22Rv1 (cell line): ENCODE data around the gene PPP3CB.
A peak's percentile ranks its signal among the peaks of the same experiment; 100 is the strongest.

Experiments
- H3K27ac ChIP-seq: fragments of 450-650 bp; 2 replicates; pipeline ENCODE4 v1.5.1; 2017
- ZFX ChIP-seq: fragments of 450-650 bp; IDR thresholded peaks from 2 replicates; pipeline ENCODE4 v1.6.1; 2017; ENCODE audit warnings: antibody characterized with exemption, borderline replicate concordance
- TF ChIP-seq, protein P1 (sequence below): fragments of 450-650 bp; IDR thresholded peaks from 2 replicates; pipeline ENCODE4 v1.5.1; 2017; ENCODE audit warnings: mild to moderate bottlenecking

The PPP3CB gene

DNA sequence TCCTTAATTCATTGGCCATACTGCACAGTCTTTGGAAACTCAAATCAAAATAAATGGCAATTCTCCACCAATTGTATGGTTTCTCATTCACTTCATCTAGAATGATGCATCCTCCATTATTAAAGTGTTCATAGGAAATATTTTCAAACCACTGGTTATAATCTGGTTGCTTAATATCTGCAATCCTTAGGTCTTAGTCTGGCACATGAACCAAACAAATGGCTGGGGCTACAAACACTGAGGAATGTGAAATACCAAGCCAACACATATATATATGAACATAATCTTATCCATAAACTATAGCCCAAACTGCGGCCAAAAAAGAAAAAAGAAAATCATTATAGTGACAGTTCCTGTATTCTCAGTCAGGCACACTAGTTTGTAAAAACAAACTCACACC, 56.8 kb downstream of the PPP3CB start:
- H3K27ac ChIP-seq = no peak overlapping the region
- TF ChIP-seq, protein P1, sequence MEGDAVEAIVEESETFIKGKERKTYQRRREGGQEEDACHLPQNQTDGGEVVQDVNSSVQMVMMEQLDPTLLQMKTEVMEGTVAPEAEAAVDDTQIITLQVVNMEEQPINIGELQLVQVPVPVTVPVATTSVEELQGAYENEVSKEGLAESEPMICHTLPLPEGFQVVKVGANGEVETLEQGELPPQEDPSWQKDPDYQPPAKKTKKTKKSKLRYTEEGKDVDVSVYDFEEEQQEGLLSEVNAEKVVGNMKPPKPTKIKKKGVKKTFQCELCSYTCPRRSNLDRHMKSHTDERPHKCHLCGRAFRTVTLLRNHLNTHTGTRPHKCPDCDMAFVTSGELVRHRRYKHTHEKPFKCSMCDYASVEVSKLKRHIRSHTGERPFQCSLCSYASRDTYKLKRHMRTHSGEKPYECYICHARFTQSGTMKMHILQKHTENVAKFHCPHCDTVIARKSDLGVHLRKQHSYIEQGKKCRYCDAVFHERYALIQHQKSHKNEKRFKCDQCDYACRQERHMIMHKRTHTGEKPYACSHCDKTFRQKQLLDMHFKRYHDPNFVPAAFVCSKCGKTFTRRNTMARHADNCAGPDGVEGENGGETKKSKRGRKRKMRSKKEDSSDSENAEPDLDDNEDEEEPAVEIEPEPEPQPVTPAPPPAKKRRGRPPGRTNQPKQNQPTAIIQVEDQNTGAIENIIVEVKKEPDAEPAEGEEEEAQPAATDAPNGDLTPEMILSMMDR = no peak
- TF ChIP-seq ZFX = no peak

DNA sequence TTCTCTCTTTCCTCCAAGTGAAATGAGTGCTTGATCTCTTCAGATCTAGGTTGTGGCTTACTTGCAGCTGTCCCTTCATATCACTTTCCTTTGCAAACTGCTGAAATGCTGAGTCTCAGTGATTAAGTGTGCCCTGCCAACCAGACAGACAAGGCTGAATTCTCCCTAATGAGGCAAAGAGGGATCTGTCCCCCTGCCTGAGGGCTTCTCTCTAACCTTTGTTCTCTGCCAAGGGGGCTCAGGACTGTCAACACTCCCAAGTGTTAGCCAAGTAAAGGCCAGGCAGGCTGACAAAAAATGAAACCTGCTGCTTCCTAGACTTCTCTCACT, 62.3 kb downstream of the PPP3CB start, which contains the start of gene MSS51:
MSS51 (minus strand) TSS at position 24 of the 330 bp plus-strand sequence. CDS start 5,277 bp downstream, outside the sequence.
- peak within 1 kb of the TSS; percentile 32 for H3K27ac ChIP-seq
- TF ChIP-seq ZFX = no peak
- TF ChIP-seq, protein P1 = no peak

DNA sequence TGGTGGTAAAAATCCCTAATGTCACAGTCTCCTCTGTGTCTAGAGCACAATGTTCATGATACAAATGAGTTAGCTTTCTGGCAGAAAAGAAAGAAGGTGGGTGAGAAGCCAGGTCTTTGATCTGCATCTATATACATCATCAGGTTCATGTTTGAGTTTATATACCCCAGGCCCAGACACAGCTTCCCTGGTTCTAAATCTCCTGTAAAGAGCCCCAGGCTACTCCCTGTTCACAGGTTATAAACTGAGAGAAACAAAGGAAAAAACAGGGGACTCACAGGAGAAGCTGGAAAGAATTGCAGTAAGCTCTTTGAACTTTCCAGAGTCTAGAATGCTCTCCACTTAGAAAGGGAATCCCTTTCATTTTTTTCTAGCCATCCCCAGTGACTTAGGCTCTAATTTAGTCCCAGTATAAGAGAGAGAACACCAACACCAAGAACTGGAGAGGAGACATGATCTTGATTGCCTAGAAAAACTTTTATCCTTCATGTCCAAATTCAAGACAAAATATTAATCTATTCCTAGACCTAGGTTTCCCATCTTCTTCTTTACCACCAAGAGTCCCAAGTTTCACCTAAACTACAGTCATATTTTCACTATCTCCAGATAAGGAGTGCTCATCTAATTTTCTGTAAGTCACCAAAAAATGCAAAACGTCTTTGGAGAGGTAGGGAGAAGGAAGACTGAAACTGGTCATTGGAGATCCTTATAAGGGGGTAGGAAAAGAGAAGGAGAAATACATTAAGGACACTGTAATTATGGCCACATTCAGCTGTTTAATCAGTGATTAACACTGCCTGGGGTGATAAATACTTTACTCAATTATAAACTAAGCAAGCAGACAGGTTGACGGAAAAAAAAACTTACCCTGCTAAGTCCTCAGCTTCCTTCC, 62.9 kb downstream of the PPP3CB start:
- H3K27ac ChIP-seq = peak overlapping the region; percentile 32
- TF ChIP-seq, protein P1 = no peak
- TF ChIP-seq ZFX = no peak

DNA sequence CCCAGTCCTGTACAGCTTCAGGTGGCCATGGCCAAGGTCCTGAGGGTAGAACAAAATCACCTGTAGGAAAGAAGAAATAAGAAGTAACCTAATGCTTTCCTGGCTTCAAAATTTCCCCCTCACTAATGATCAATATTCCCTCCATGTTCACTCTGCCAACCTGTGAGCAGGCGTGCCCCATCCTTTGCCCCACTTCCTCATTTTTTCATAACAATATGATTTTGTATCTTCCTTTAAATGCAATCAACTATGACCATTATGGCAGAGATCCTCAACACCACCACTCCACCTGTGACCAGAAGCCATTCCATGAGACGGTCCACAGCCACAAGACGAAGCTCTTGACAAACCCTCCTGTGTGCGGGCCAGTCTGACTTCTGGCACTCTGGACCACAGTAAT, 69.5 kb downstream of the PPP3CB start:
- TF ChIP-seq, protein P1 = no peak
- TF ChIP-seq ZFX = no peak
- no peak overlapping the region for H3K27ac ChIP-seq

DNA sequence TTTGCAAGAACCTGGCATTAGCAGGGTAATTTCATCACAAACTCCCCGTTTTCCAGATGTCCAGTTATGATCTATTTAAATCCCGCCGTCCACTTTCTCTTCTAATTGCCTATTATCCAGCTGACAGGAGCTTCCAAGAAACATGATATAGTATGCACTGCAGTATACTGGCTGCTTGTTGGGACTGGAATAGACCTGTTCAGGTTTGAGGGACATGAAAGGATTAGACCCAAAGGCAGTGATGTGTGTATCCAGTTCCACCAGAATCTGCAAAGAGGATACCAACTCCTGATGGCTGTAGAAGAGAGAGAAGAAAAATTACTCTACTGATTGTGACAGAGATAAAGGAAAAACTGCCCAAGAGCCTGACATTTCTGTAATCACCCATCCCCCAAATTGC, 71.3 kb downstream of the PPP3CB start:
- TF ChIP-seq, protein P1 = no peak
- TF ChIP-seq ZFX = no peak

DNA sequence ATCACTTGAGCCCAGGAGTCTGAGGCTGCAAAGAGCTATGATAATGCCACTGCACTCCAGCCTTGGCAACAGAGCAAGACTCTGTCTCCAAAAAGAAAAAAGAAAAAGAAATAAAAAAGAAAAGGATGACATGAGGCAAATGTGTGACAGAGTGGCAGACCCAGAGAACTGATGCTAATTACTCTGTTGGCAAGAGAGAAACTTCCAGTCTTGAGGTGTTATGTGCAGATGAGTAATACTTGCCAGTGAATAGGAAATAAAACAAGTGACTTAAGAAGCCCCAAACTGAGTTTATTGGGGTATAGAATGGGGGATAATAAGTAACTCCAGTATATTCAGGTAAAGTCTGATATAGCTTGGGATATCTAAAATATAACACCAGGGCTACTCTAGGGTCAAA, 72.5 kb downstream of the PPP3CB start:
- no peak overlapping the region for H3K27ac ChIP-seq

More for the DNA sequence above, 71.3 kb downstream of the PPP3CB start:
- H3K27ac ChIP-seq = no peak overlapping the region

DNA sequence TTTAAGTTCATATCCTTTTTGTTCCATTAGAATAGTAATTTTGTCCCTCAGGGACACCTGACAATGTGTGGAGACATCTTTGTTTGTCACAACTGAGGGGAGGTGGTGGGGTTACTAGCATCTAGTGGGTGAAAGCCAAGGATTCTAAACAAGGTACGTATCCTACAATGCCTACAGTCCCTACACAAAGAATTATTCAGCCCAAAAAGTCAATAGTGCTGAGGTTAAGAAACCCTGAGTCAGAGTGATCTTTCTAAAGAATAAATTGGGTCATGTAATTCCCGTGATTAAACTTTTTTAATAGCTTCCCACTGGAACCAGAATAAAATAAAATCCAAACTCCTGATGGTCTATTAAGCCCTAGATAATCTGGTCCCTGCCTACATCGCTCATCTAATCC, 79.3 kb downstream of the PPP3CB start:
- no peak overlapping the region for H3K27ac ChIP-seq
- TF ChIP-seq ZFX = no peak
- TF ChIP-seq, protein P1 = no peak

More for the DNA sequence above, 72.5 kb downstream of the PPP3CB start:
- TF ChIP-seq, protein P1 = no peak
- no peak for TF ChIP-seq ZFX
